PFSK-1 (cell line): ENCODE results near the gene BDH1.

Source experiments
- FOXP2 ChIP-seq: optimal IDR thresholded peaks from 2 replicates; pipeline ENCODE3; 2011; ENCODE audit warnings: borderline replicate concordance, control low read depth, inconsistent platforms; ENCODE audit not compliant: insufficient read depth; ENCODE audit errors: extremely low read length, extremely low read depth
- POLR2AphosphoS5 ChIP-seq: IDR thresholded peaks from 2 replicates; pipeline ENCODE4 v1.6.1; 2012; ENCODE audit warnings: low read depth, mild to moderate bottlenecking, control low read depth, low read length, moderate library complexity
- SIN3A ChIP-seq: IDR thresholded peaks from 2 replicates; pipeline ENCODE4 v1.6.1; 2012; ENCODE audit warnings: mild to moderate bottlenecking, low read length, moderate library complexity, borderline replicate concordance; ENCODE audit not compliant: insufficient read depth
- TAF1 ChIP-seq: IDR thresholded peaks from 2 replicates; pipeline ENCODE4 v1.6.1; 2012; ENCODE audit warnings: low read length, control low read depth, borderline replicate concordance; ENCODE audit not compliant: insufficient read depth
- TF ChIP-seq, protein P1 (sequence below), 2 experiments: IDR thresholded peaks; 2 replicates each; pipeline versions ENCODE4 v1.6.1 to v1.8.0; 2011 to 2012; ENCODE audit warnings: low read depth in 2 of 2, low read length in 2 of 2, control low read depth in 1 of 2, inconsistent platforms in 1 of 2, mild to moderate bottlenecking in 1 of 2, moderate library complexity in 1 of 2; ENCODE audit not compliant: insufficient read depth in 1 of 2

BDH1 gene

DNA sequence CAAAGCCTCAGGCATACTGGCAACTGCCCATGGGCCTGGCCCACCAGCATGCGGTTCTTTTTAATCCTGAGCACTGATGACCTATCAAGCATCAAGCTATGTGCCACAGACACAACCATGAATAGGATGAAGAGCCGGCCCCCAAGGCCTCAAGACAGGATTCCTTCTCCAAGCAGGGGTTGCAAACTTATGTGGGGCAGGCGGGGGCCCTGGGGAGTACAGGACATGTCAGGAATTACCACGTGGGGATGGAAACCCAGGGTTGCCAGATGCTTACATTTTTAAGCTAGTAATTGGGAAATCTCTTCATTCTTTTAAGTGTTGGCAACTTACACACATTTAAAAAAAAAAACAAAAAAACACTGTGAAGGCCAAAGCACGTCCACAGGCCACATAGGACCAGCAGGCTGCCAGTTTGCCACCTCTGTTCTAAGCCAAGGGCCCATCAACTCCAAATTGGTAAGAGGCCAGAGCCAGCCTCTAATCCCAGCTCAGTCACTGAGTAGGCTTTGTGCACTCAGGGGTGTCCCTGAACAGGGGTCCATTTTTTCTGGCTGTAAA lies 32.8 kb downstream of the BDH1 start:
- no peak for TF ChIP-seq TAF1
- no peak for TF ChIP-seq SIN3A
- no peak for TF ChIP-seq POLR2AphosphoS5
- TF ChIP-seq FOXP2, result no peak
- TF ChIP-seq, protein P1, sequence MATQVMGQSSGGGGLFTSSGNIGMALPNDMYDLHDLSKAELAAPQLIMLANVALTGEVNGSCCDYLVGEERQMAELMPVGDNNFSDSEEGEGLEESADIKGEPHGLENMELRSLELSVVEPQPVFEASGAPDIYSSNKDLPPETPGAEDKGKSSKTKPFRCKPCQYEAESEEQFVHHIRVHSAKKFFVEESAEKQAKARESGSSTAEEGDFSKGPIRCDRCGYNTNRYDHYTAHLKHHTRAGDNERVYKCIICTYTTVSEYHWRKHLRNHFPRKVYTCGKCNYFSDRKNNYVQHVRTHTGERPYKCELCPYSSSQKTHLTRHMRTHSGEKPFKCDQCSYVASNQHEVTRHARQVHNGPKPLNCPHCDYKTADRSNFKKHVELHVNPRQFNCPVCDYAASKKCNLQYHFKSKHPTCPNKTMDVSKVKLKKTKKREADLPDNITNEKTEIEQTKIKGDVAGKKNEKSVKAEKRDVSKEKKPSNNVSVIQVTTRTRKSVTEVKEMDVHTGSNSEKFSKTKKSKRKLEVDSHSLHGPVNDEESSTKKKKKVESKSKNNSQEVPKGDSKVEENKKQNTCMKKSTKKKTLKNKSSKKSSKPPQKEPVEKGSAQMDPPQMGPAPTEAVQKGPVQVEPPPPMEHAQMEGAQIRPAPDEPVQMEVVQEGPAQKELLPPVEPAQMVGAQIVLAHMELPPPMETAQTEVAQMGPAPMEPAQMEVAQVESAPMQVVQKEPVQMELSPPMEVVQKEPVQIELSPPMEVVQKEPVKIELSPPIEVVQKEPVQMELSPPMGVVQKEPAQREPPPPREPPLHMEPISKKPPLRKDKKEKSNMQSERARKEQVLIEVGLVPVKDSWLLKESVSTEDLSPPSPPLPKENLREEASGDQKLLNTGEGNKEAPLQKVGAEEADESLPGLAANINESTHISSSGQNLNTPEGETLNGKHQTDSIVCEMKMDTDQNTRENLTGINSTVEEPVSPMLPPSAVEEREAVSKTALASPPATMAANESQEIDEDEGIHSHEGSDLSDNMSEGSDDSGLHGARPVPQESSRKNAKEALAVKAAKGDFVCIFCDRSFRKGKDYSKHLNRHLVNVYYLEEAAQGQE (IDR thresholded peaks at IDR 0.05; ENCODE audit: insufficient read depth in 1 of 2, low read depth in 2 of 2, low read length in 2 of 2), result no peak

DNA sequence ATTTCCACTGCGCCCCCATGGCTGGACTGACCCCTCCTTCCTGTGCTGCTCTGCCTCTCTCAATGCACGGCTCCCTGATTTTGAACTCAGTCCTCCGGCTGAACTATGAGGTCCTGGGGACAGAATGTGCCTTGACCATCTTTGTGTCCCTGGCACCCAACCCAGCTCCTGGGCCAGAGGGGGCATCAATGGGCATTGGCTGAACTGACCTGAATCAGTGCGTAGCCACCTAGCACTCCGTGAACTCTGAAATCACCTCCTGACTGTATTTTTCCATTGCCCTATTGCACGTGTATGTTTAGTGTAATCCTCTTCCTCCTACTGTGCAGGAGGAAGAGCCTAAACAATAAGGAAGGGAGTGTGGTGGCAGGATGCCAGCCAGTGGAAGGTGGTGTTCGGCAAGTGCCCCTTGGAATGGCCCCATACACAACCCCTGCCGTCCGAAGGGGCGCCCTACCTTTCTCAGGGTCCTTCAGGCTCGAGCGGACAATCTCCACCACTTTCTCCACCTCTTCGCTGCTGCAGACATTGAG lies 33.5 kb downstream of the BDH1 start:
- no peak for TF ChIP-seq SIN3A
- TF ChIP-seq POLR2AphosphoS5, result no peak
- no peak for TF ChIP-seq TAF1
- TF ChIP-seq, protein P1 (IDR thresholded peaks at IDR 0.05; ENCODE audit: insufficient read depth in 1 of 2, low read depth in 2 of 2, low read length in 2 of 2), result no peak
- no peak for TF ChIP-seq FOXP2

DNA sequence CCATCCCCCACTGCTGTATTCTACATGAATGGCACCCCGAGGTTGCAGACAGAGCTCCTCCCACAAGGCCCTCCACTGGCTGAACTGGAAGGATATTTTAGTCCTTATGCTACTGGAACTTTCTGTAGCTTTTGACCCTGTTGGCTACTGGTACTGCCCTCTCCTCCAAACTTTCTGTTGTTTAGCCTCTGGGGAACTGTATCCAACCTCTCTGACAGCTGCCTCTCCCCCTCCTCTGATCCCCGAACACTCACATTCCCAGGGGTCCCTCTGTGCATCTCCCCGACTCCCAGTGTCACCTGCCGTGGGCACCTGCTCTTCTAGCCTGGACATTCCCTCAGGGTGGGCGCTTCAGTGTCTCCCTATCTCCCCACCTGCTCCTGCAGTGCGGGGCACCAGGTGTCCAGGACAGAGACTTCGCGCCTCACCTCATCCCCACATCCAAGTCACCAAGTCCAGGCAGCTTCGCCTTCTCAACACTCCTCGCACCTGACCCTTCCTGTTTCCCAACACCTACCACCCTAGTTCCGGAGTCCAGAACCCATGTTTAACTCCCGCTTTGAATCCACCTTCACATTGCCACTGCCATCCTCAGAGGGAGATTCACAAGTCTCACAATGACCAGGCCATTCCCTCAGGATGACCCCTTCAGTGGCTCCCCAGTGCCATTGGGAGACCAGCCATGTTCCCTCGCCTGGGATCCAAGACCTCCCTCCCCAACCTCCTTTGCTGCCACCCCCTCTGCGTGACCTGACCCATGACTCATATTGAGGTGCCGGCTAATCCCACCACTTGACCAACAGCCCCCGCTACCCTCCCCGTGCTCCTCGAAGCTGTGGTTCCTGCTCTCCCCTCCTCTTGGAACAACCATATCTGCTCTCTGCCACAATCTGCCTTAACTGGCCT lies 34.2 kb downstream of the BDH1 start:
- no peak for TF ChIP-seq POLR2AphosphoS5
- TF ChIP-seq SIN3A, result no peak
- no peak for TF ChIP-seq TAF1
- TF ChIP-seq, protein P1 (IDR thresholded peaks at IDR 0.05; ENCODE audit: insufficient read depth in 1 of 2, low read depth in 2 of 2, low read length in 2 of 2), result no peak

DNA sequence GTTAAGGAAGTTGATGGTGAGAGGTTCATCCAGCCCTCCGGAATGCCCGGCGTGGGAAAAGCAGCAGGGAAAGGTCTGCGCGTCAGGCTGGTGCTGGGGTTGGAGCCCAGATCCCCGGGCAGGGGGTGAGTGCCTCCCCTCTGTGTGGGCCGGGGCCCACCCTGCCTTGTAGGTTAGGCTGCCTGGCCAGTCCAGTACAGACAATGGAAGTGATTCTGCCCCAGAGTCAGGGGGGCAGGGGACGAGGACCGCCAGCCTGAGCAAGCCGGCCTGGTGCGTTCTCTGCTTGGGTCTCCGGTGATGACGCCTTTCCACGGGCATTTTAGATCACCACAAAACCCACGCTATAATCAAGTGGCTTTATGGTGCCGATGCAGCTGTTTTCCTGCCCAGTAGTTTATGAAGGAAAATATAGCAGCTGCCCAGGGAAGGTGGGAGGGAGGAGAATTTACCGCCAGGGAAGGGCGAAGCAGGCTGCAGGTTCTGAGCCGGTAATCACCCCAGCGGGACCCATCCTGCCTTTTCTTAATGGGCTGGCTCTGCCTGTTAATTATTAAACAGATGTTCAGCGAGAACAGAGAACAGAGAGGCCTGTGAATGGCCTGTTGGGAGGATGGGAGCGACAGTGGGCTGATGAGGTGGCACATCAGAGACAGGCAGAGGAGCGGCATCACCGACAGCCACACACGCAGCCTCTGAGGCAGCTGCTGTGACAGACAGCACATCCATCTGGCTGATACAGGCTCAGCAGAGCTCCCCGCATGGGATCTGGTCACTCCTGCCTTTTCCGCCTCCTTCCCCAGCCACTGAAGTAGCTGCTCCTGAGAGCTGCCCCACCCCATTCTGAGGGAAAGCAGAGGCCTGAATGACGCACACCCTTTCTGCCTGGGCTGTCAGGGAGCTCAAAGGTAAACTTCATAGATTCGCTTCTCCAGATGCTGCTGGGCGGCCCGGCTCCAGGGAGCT lies 35.2 kb downstream of the BDH1 start:
- TF ChIP-seq POLR2AphosphoS5, result no peak
- TF ChIP-seq FOXP2, result no peak
- no peak for TF ChIP-seq SIN3A
- TF ChIP-seq, protein P1 (IDR thresholded peaks at IDR 0.05; ENCODE audit: insufficient read depth in 1 of 2, low read depth in 2 of 2, low read length in 2 of 2), result no peak
- no peak for TF ChIP-seq TAF1
